ENCODE measurements around the gene WNT9A. TPM values are rescaled to one million over a fixed set of nuclear protein-coding genes. Genes with fewer than 3 reads are reported as not detected.

WNT9A gene
- polyA plus RNA-seq, 1 of the 3 experiments (the other 2 are of a cell fraction): 0.31 TPM

DNA sequence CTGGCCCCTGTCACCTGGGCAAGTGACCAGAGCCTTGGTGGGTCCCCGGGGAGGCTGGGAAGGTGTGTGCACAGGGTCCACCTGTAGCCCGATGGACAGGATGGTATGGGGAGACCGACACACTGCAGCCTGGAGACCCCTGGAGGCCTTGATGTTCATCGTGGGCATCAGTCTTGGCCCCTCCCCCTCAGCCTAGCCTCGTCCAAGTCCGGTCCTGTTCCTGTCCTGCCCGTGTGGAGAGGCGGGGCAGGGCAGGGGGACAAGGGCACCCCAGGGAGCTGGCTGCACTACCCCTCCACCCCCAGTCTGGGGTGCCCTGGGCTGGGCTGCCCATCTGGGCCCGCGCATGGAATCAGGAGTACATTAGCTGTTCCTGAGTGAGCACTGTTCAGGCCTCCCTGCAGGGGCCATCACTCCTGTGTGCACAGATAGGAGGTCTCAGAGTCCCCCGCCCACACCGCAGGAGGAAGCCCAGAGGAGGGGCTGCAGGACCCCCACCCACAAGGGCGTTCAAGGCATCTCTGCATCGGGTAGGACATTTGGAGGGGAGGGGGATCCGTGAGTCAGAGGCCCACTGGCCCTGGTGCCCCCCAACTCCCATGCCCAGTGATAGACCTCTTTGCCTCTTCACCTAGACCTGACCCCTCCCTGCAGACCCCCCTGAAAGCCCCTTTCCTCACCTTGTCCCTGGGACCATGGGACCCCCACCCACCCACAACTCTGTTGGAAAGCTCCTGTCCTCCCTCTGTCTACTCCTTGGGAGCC lies 63.2 kb downstream of the WNT9A start:
- no peaks in the 10 kb centered on the region for H3F3A ChIP-seq (replicated peaks; ENCODE audit: insufficient read depth)
- POLR2A ChIA-PET: no interaction called here
- peak; percentile 17 for DNase-seq

More for the DNA sequence above, 63.2 kb downstream of the WNT9A start:
- no peak overlapping the region for H3K4me2 ChIP-seq
- 60% methylated on average over 4 of the region's 15 CpGs for WGBS (ENCODE audit: low lambda C conversion rate)
- no peak overlapping the region for H2AFZ ChIP-seq (ENCODE audit: low read depth)
- no peaks in the 10 kb centered on the region for H3K27me3 ChIP-seq (ENCODE audit: insufficient read depth)
- H3K36me3 ChIP-seq (replicated peaks in 1 of 2; ENCODE audit: control insufficient read depth in 1 of 2, insufficient read depth in 2 of 2, low read length in 1 of 2): no peaks in the 10 kb centered on the region
- H3K4me3 ChIP-seq (ENCODE audit: low read depth in 2 of 2, low read length in 1 of 2): no peak overlapping the region
- H3K79me2 ChIP-seq (ENCODE audit: insufficient read depth): no peaks in the 10 kb centered on the region
- H3K4me1 ChIP-seq (ENCODE audit: control insufficient read depth in 1 of 2, insufficient read depth in 2 of 2, low read depth in 1 of 2, low read length in 1 of 2): no peaks in the 10 kb centered on the region; a peak in 1 of 4 replicates
- H3K9ac ChIP-seq: no peak overlapping the region
- no peak overlapping the region for H3K27ac ChIP-seq (ENCODE audit: low read depth in 2 of 2, low read length in 1 of 2)
- H4K20me1 ChIP-seq (ENCODE audit: insufficient read depth): no peaks in the 10 kb centered on the region
- no peaks in the 10 kb centered on the region for H3K9me2 ChIP-seq
- CTCF ChIA-PET: no interaction called here
- 0 out of 2 replicates have a peak, but pooled peaks cover 3% of the 10 kb centered on the region for H3K9me3 ChIP-seq
- TF ChIP-seq, protein P1, sequence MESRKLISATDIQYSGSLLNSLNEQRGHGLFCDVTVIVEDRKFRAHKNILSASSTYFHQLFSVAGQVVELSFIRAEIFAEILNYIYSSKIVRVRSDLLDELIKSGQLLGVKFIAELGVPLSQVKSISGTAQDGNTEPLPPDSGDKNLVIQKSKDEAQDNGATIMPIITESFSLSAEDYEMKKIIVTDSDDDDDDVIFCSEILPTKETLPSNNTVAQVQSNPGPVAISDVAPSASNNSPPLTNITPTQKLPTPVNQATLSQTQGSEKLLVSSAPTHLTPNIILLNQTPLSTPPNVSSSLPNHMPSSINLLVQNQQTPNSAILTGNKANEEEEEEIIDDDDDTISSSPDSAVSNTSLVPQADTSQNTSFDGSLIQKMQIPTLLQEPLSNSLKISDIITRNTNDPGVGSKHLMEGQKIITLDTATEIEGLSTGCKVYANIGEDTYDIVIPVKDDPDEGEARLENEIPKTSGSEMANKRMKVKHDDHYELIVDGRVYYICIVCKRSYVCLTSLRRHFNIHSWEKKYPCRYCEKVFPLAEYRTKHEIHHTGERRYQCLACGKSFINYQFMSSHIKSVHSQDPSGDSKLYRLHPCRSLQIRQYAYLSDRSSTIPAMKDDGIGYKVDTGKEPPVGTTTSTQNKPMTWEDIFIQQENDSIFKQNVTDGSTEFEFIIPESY (IDR thresholded peaks at IDR 0.05; ENCODE audit: borderline replicate concordance, low read depth): no peak
- no peak for TF ChIP-seq FOSL2 (IDR thresholded peaks at IDR 0.05; ENCODE audit: borderline replicate concordance, low read depth)
- no peak for TF ChIP-seq YY1 (IDR thresholded peaks at IDR 0.05; ENCODE audit: low read depth)
- no peak for TF ChIP-seq TAF1 (IDR thresholded peaks at IDR 0.05; ENCODE audit: borderline replicate concordance, low read depth, low read length)
- TF ChIP-seq TEAD4 (IDR thresholded peaks at IDR 0.05; ENCODE audit: borderline replicate concordance, insufficient read depth): no peak
- no peak for TF ChIP-seq ELF1 (IDR thresholded peaks at IDR 0.05)
- no peak for TF ChIP-seq RCOR1 (IDR thresholded peaks at IDR 0.05; ENCODE audit: low read length)
- TF ChIP-seq REST (IDR thresholded peaks at IDR 0.05; ENCODE audit: low read depth, low read length): no peak
- no peak for TF ChIP-seq POLR2AphosphoS5 (IDR thresholded peaks at IDR 0.05; ENCODE audit: low read depth, low read length)

All from SK-N-SH (cell line).